PFSK-1 (cell line): Measurements from ENCODE around the gene MAN1C1.

Experiments
- POLR2AphosphoS5 ChIP-seq: IDR thresholded peaks from 2 replicates; pipeline ENCODE4 v1.6.1; 2012; ENCODE audit warnings: low read depth, mild to moderate bottlenecking, control low read depth, low read length, moderate library complexity
- REST ChIP-seq, 2 experiments: IDR thresholded peaks; 2 replicates each; pipeline versions ENCODE4 v1.6.1 to v1.8.0; 2011 to 2012; ENCODE audit warnings: low read depth in 2 of 2, low read length in 2 of 2, control low read depth in 1 of 2, inconsistent platforms in 1 of 2, mild to moderate bottlenecking in 1 of 2, moderate library complexity in 1 of 2; ENCODE audit not compliant: insufficient read depth in 1 of 2
- SIN3A ChIP-seq: IDR thresholded peaks from 2 replicates; pipeline ENCODE4 v1.6.1; 2012; ENCODE audit warnings: mild to moderate bottlenecking, low read length, moderate library complexity, borderline replicate concordance; ENCODE audit not compliant: insufficient read depth
- TAF1 ChIP-seq: IDR thresholded peaks from 2 replicates; pipeline ENCODE4 v1.6.1; 2012; ENCODE audit warnings: low read length, control low read depth, borderline replicate concordance; ENCODE audit not compliant: insufficient read depth

DNA sequence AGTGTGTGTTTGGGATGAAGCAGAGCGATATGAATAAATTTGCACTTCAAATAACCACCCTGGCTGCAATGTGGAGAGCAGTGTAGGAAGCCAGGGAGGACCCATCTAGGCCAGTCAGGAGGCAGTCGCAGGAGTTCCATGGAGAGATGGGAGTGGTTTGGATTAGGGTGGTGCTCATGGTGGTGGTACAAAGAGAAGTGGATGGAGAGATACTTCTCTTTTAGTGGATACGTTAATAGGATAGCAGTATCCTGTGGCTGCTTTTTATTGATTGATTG, 58.2 kb downstream of the MAN1C1 start:
- no peak for TF ChIP-seq POLR2AphosphoS5
- TF ChIP-seq SIN3A: no peak
- TF ChIP-seq TAF1: no peak
- TF ChIP-seq REST (IDR thresholded peaks at IDR 0.05; ENCODE audit: insufficient read depth in 1 of 2, low read depth in 2 of 2, low read length in 2 of 2): no peak
